Glutamatergic neuron (in vitro differentiated cells): Measurements from ENCODE around the gene PGAP2. TPM values are rescaled to one million over a fixed set of nuclear protein-coding genes. Genes with fewer than 3 reads are reported as not detected.
A peak's percentile ranks its signal among the peaks of the same experiment; 100 is the strongest.

Experiments
- DNase-seq: peaks from one replicate; pipeline ENCODE4 v3.0.0; 2022
- H3K27ac Mint-ChIP-seq: one replicate; pipeline ENCODE4 v1.8.0; 2020; ENCODE audit warnings: mild to moderate bottlenecking, mixed read lengths, inconsistent platforms; ENCODE audit not compliant: unreplicated experiment
- H3K27me3 Mint-ChIP-seq: one replicate; pipeline ENCODE4 v1.8.0; 2020; ENCODE audit warnings: mild to moderate bottlenecking, moderate library complexity, mixed read lengths, inconsistent platforms; ENCODE audit not compliant: unreplicated experiment
- H3K36me3 Mint-ChIP-seq: one replicate; pipeline ENCODE4 v1.8.0; 2020; ENCODE audit warnings: mild to moderate bottlenecking, mixed read lengths, inconsistent platforms; ENCODE audit not compliant: unreplicated experiment
- H3K4me1 Mint-ChIP-seq: one replicate; pipeline ENCODE4 v1.8.0; 2020; ENCODE audit warnings: mild to moderate bottlenecking, low read depth, mixed read lengths, inconsistent platforms; ENCODE audit not compliant: unreplicated experiment
- H3K4me3 Mint-ChIP-seq: one replicate; pipeline ENCODE4 v1.8.0; 2020; ENCODE audit warnings: mild to moderate bottlenecking, mixed read lengths, inconsistent platforms; ENCODE audit not compliant: unreplicated experiment
- H3K9me3 Mint-ChIP-seq: one replicate; pipeline ENCODE4 v1.8.0; 2020; ENCODE audit warnings: mild to moderate bottlenecking, moderate library complexity, mixed read lengths, inconsistent platforms; ENCODE audit not compliant: unreplicated experiment
- CTCF ChIP-seq: fragments of 200-600 bp; sonication (generic); IDR thresholded peaks from one replicate; pipeline ENCODE4 v1.5.0; 2021; ENCODE audit not compliant: partially characterized antibody, unreplicated experiment
- total RNA-seq: library from RNA; stranded (reverse); fragmentation: NEBNext Ultra II Directional; extraction: Animal tissue kit (Norgen Biotek cat#: 25700); gene quantifications from one replicate; pipeline ENCODE4 v1.2.1, GENCODE V29; 2021; ENCODE audit not compliant: unreplicated experiment

The PGAP2 gene
- total RNA-seq, 1 donor from 2014 or later: 20.0 TPM

GRCh38 chr11:3823303-3823702 lies 14.9 kb downstream of the PGAP2 start:
- Mint-ChIP-seq H3K27me3 (peaks cover 9% of the 10 kb centered on the region), H3K36me3 (no peaks in the 10 kb centered on the region), H3K4me3 (no peak overlapping the region), H3K9me3 (no peaks in the 10 kb centered on the region), H3K4me1 (no peaks in the 10 kb centered on the region), H3K27ac (no peak overlapping the region)
- TF ChIP-seq CTCF: no peak
- no peak for DNase-seq

- Mint-ChIP-seq H3K9me3 (no peaks in the 10 kb centered on the region), H3K27me3 (peaks cover 9% of the 10 kb centered on the region), H3K4me3 (no peak overlapping the region), H3K4me1 (no peaks in the 10 kb centered on the region), H3K36me3 (no peaks in the 10 kb centered on the region), H3K27ac (no peak overlapping the region)
- no peak for TF ChIP-seq CTCF
- no peak for DNase-seq
These were observed 15.6 kb downstream of the PGAP2 start for GRCh38 chr11:3823762-3824506.

- H3K27me3 Mint-ChIP-seq: peaks cover 6% of the 10 kb centered on the region
- peak overlapping the region; percentile 57 for H3K27ac Mint-ChIP-seq
- H3K36me3 Mint-ChIP-seq: no peaks in the 10 kb centered on the region
- no peaks in the 10 kb centered on the region for H3K9me3 Mint-ChIP-seq
- peak; percentile 83 for DNase-seq
- no peaks in the 10 kb centered on the region for H3K4me1 Mint-ChIP-seq
- no peak overlapping the region for H3K4me3 Mint-ChIP-seq
- TF ChIP-seq CTCF: peak; percentile 76
These were observed 16.5 kb downstream of the PGAP2 start for GRCh38 chr11:3824714-3825472.

GRCh38 chr11:3825473-3826154 lies 17.3 kb downstream of the PGAP2 start:
- Mint-ChIP-seq H3K27me3 (peaks cover 6% of the 10 kb centered on the region), H3K4me1 (no peaks in the 10 kb centered on the region), H3K36me3 (no peaks in the 10 kb centered on the region), H3K9me3 (no peaks in the 10 kb centered on the region), H3K27ac (no peak overlapping the region), H3K4me3 (no peak overlapping the region)
- TF ChIP-seq CTCF: no peak
- DNase-seq: no peak

- H3K36me3 Mint-ChIP-seq: no peaks in the 10 kb centered on the region
- peaks cover 6% of the 10 kb centered on the region for H3K27me3 Mint-ChIP-seq
- H3K27ac Mint-ChIP-seq: no peak overlapping the region
- no peak for DNase-seq
- peaks cover 2% of the 10 kb centered on the region for H3K9me3 Mint-ChIP-seq
- H3K4me3 Mint-ChIP-seq: no peak overlapping the region
- no peak for TF ChIP-seq CTCF
- H3K4me1 Mint-ChIP-seq: no peaks in the 10 kb centered on the region
These were observed 18.4 kb downstream of the PGAP2 start for GRCh38 chr11:3826721-3827120.
